HG03103 (cell line): Measurements from ENCODE around the gene CD207.
"Not testable (repeated sequence)": the region's sequence is repeated elsewhere in the genome, so short reads cannot be mapped to it uniquely, and the experiment has no call there.

ENCODE experiments used
- ATAC-seq: cut with Tn5 transposase; IDR thresholded peaks from one replicate; pipeline ENCODE4 v1.9.1; 2021; ENCODE audit warnings: low read depth; ENCODE audit not compliant: unreplicated experiment

CD207 gene

DNA sequence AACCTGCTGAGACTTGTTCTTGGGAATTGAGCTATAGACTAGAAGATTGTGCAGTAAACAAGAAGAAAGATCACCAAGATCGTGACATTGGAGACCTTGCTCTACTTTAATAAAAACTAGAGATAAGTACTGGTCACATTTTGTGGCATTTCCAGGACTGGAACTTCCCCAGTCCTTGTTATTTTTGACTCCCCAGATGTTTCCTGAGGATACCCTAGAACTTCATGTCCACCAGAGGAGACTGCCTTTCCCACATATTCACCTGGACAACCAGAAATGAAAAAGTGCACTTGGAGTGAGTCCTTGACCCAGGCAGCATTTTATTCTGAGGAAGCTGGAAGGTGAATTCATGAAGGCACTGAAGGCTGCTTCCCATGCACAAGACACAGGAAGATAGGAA is 5.7 kb downstream of the CD207 start:
- no peak for ATAC-seq

DNA sequence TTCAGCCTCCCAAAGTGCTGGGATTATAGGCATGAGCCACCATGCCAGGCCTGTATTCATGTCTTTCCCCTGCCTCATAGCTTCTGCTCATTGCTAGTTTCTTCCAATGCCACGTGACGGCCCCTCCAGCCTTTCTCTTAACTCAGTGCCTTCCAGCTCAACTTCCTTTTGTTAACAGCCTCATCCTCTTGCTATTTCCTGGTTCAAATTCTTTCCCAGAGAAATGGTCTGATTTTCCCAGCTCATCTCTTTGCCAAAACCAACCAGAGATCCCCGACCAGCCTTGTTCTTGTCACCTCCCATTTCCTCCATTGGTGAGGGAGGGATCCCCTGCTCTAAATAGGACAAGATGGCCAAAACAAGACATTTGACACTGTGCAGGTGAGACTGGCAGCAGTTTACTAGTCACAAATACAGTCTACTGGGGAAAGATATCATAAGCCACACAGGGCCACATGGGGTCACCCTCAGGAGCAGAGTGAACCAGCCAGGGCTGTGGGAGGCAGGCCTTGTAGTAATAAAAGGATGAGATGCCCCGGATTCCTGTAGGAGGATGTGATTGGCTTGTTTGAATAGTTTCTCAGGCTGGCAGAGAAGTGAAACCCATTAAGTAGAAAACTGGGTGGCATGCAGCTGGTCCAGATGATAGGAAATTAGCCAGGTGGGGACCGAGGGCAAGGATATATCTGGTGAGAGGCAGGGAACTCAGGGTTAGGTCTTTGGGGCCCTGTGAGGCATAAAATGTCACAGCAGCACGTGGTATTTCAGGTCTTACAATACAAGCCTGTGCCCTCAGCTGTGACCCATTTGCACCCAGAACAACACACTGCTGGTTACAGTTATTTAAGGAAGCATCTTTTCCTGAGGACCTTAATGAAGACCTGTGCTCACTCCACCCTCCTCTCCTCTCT is 6.4 kb downstream of the CD207 start:
- ATAC-seq = no peak

DNA sequence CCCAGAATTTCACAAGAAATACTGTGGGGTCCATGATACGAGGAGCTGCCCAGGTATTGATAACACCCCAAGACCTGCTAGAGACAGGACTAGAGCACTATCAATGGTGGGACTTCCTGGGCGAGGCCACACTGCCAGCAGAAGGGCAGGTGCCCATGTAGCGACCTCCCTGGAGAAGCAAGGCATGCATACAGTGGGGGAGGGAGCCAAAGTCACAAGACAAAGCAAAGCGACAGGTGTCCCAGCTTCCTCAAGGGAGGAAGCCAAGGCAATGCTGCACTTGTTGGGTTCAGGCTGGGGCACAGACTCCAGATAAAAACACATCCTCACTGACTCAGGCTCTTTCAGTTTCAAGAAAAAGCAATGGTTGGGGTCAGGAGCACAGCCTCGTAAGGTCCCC is 7.5 kb downstream of the CD207 start:
- ATAC-seq = no peak

DNA sequence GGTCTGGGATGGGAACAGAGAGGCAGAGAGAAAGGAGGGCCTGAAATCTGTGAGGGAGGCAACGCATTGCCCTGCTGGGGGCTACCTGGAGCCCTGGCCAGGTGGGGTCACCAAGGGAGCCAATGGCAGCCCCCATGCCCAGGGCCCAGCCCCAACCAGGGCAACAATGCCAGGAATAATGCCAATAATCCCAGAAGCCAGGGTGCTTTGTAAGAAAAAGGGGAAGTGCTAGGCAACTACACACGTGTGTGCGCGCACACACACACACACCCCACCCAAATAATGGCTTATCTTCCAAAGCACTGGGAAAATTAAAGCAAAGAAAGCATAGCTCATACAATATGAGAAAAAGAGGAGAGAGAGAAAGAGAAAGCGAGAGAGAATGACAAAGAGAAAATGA is 8.2 kb downstream of the CD207 start:
- no peak for ATAC-seq

DNA sequence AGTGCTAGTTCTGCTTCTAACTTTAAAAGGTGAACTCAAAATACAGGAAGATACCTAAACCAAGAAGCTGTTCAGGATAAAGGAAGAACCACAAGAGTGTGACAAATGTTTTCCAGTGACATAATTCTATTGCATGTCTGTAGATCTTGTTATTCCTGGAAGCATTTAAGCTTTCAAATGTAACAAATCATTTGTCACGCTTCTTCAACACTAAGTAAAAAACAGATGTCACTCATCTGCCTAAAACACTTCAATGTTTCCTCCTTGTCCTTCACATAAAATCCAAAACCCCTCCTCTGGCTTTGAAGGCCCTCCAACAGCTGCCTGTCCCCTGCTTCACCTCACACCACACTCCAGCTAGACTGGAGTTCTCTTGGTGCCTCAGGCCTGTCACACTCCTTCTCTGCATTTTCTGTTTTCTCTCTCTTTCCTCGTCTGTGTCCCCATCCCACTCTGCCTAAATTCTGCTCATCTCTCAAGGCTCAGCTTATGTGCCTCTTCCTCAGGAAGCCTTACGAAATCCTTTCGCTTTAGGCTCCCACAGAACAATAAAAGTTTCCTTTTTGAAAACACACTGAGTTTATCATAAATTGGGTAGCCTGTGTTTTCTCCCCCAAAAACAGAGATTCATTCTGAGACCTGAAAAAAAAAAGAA is 8.8 kb downstream of the CD207 start:
- no peak for ATAC-seq

DNA sequence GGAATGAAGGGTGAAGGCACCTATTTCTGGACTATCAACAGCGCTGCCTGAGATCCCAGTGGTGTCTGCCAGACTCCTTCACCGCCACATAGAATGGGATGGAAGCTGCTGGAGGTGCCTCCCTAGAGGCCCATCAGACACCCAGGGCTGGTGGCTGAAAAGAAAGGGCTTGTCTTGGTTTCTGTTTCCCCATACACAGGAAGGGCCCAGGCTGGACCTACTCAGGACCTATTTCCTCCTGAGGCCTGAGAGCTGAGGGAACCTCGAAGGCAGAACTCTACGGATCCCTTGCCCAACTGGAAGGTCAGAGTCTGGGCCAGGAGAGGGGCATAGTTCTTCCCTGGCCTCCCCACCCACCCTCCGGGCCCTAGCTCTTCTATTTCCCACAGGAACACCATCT is 12.4 kb downstream of the CD207 start:
- no peak for ATAC-seq

DNA sequence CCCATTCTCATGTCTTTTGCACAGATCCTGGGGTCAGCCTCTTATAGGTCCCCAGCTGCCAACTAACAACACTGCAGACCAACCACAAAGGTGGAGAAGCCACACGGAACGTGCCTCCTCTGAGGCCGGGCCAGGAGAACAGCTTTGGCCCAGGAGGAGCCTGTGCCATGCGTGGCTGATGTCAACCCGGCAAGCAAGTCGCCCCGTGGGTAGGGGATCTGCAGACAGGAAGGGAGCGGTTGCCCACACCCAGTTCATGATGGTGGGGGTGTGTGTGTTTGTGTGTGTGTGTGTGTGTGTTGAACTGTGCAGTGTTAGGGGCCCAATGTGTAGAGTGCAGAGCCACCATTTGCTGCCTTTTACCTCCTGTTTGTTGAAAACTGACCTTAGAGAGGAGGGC is 12.8 kb downstream of the CD207 start:
- no peak for ATAC-seq

DNA sequence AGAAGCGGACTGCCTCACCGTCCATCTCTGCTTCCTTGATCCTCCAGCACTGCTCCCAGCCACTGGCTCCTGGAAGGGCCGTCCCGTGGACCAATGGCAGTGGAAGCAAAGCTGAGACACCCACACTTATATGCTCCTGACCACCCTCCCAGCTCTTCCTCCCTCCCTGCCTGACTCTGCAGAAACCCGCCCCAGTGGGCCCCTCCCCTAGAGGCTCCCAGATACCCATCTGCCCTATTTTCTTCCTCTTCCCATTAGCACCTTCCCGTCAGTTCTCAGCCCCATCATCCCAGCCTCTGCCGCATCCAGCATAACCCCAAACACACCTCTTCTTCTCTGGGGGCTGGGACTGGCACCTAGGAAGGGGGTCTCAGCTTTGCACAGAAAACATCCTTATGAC is 15.1 kb downstream of the CD207 start, which contains the start of gene CLEC4F:
Gene CLEC4F (minus strand): TSS at position 101 of the 400 bp plus-strand sequence. CDS start 76 bp downstream, at position 25.
- no peak for ATAC-seq

DNA sequence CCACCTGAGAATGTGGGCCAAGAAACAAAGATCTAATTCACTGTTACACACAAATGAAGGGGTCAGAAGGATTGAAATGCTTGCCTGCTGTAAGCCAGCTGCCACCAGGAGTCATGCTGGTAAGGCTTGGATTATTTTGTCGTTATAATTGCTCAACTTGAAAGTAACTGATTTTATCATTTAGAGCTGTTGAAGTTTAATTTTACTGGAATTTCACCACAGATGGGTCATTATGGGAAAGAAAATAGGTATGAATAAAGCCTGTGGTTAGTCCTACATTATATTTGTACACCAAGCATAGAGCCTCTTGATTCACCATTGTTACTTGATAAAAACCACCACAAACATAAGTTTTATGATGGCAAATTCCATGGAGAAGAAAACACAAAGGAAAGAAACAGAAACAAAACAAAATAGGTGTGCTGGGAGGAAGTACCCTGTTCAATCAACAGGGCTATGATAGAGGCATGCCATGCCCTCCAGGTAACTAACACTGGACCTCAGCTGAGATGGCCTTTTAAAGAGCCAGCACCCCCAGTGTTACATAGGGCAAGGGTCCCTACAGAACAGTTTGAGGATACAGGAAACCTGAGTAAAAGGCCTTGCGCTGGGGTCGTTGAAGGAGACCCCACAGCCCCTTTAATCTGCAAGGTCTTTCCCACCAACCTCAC is 18.2 kb downstream of the CD207 start:
- ATAC-seq = no peak

DNA sequence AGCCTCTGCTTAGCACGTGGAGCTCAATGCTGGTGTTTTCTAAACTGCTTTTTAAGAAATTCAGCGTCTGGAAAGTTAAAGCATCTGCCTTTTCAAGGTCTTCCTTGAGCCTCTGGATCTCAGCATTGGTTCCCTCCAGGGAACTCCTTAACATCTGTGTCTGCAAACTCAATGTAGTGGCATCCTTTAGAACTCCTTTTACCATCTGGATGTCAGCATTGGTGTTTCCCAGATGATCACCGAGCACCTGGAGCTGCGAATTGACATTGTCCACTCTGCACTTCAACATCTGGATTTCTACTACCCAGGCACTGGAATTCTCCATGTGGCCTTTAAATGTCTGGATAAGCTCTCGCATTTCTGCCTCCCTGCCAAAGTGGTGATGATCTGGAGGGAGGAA is 18.9 kb downstream of the CD207 start:
- ATAC-seq = no peak

DNA sequence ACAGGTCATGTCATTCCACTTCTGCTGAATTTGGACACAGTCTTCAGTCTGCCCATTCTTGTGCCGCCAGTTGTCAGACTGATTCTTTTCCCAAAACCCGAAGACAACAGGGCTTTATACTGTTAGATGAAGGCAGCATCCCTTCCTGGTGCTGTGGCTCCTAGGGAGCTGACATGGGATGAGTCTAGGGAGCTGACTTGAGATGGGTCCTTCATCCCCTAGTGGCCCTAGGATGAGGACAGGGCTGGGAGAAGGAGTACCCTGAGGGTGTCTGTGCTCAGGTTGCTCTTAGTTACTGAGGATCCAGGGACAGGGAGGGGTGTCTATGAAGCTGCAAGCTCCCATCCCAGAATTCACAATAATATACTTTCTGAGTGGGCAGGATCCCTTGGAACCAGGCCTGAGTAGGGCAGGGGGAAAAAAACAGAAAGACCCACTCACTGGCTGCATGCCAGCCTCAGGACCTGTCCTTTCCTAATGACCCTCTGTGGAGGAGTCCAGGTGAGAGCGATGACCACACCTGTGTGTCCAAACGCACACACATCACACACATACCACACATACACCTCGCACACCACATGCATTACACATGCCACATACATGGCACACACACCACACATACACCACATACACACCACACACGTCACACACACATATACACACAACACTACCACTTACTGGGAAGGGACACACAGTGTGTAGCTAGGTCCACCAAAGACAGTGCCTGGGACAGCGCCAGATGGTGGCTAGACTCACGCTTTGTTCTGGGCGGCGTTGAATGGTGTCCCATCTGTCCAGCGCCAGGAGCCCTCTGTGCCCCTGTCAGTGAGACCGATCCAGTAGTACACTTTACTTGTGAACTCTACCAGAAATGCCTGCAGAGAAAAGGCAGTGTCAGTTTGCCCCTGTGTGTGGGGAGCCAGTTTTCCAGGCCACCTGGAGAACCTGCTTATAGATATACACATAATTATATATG is 26.3 kb downstream of the CD207 start:
- ATAC-seq = no peak

DNA sequence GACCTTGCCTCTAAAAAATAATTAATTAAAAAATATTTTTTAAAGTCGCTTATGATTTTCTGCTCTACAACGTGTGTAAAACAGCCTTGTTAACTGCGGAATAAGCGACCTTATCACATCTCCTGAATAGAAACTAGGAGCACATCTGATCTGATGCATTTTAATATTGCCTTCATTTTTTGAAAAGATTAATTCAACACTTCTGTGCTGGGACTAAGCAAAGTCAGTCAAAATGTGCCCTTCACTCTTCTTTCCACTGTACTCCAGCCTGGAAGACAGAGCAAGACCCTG is 27.8 kb downstream of the CD207 start:
- ATAC-seq = no peak

DNA sequence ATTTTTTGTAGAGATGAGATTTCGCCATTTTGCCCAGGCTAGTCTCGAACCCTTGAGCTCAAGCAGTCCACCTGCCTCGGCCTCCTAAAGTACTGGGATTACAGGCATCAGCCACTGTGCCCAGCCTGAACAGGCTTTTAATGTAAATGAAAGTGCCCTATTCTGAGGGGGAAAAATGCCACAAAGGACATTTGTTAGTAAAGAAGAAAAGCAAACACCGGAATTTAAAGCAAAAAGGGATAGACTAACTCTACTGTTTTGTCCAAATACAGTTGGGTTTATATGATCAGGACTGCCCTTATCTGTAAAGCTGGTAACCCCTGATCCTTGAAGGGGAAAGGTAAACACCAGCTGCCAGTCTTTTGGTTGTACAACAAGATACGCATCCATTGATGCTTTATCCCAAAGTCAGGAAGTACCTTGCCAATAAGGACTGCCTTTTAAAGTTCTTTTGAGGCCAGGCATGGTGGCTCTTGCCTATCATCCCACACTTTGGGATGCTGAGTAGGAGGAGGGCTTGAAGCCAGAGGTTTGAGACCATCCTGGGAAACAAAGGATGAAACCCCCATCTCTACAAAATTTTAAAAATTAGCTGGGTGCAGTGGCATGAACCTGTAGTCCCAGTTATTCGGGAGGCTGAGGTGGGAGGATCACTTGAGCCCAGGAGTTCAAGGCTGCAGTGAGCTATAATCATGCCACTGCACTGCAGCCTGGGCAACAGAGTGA is 28.4 kb downstream of the CD207 start:
- no peak for ATAC-seq

DNA sequence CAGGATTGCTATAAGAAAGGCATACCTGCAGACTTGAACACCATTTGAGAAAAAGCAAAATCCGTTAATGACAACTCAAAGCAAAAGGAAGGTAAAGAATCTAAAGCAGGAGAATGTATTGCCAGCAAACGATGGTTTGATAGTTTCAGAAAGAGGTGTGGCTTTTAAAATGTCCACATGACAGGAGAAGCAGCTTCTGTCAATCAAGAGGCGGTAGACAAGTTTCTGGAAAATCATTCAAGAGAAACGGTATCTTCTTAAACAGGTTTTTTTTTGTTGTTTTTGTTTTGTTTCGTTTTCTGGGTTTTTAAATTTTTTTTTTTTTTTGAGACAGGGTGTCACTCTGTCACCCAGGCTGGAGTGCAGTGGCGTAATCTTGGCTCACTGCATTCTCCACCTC is 29.0 kb downstream of the CD207 start:
- no peak for ATAC-seq

DNA sequence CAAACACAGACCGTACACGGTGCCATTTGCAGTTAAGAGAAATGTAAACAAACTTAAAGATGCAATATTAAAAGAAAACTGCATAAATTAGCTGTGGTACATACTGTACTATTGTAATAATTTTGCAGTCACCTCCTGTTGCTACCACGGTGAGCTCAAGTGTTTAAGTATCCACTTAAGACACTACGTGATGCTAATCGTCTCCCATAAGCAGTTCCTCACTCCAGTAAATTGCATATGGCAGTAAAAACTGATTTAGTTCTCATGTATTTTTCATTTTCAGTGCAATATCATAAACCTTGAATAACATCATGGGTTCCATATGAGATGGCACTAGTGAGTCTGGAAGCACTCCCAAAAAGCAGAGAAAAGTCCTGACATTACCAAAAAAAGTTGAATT is 29.6 kb downstream of the CD207 start:
- no peak for ATAC-seq

DNA sequence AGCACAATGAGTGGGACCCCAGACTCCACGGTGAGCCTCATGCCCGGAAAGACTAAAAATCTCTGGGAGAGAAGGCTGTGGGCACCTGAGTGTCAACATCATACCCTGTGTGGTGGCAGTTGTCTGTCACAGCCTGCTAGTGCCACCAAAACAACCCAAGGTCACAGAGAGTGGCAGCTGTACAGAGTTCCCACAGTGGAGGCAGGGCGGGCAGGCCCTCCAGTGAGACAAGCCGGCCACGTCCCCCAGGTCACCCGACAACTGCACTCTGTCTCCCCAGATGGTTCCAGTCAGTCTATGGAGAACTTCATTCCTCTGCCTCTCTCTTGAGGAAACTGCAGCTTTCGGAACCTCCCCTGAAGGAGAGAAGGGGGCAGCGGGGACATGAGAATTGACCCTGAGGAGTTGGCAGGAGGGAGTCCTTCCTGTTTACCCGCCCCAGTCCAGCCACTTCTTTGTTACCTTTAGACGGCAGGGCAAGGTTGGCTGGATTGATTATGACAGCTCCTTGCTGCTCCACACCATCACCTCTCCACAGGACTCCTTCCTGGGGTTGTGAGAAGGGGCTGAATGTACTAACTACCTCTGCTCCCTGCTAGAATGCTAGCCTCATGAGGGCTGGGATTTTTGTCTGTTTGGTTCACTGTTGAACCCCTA is 33.9 kb downstream of the CD207 start:
- ATAC-seq = no peak

DNA sequence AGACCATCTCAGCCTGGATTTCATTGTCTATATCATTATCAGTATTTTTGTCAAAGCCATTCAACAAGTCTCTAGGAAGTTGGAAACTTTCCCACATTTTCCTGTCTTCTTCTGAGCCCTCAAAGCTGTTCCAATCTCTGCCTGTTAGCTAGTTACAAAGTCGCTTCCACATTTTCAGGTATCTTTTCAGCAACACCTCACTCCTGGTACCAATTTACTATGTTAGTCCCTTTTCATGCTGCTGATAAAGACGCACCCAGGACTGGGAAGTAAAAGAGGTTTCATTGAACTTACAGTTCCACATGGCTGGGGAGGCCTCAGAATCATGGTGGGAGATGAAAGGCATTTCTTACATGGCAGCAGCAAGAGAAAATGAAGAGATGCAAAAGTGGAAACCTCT is 35.9 kb downstream of the CD207 start:
- no peak for ATAC-seq

DNA sequence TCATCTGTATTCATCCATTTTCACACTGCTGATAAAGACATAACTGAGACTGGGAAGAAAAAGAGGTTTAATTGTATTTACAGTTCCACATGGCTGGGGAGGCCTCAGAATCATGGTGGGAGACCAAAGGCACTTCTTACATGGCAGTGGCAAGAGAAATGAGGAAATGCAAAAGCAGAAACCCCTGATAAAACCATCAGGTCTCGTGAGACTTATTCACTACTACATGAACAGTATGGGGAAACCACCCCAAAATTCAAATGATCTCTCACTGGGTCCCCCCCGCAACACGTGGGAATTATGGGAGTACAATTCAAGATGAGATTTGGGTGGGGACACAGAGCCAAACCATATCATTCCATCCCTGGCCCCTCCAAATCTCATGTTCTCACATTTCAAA is 37.6 kb downstream of the CD207 start:
- not testable (repeated sequence) for ATAC-seq

DNA sequence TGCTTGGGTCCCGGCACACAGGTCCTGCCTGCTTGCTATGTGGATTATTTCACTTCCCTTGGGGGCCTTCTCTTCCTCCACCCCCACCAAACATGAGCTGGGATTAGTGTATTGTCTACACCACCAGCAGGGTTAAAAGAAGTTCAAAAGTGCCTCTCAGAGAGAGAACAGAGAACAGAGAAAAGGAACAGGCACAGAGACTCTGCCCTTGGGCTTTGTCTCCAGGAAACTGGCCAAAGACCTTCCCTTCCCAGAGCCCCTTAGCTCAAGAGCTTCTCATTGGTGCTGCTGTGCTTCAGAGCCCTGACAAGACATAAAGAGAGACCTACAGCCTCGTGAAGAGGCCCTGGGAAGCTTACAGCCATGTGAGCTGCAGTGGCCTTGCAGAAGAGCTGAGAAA is 38.1 kb downstream of the CD207 start:
- no peak for ATAC-seq
